ENCODE data around the gene MMEL1. TPM values are rescaled to one million over a fixed set of nuclear protein-coding genes. Genes with fewer than 3 reads are reported as not detected.

MMEL1 gene
- total and polyA plus RNA-seq, 2 experiments from 2014 or later: 0.57 to 0.90 TPM

DNA sequence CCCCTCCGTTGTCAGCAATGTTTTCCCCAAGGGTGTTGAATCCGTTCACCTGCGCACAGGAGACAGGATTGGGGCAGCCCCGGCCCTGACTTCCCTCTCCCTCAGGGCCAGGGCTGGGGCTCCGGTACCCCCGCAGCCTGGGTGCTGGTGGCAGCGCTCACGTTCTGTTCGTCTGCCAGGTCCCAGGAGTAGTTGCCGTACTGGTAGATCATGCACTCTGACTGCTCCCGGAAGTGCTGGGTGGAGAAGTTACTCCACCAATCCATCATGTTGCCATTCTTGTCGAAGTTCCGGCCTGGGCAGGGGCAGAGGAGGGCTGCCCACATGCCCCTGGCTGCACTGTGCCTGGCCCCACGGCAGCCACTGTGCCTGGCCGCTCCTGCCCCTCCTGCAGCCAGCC, 40.1 kb downstream of the MMEL1 start:
- TF ChIP-seq EZH2phosphoT487 (IDR thresholded peaks at IDR 0.05; ENCODE audit: unreplicated experiment) (no peak), ZNF462 (CRISPR knock-in tag; IDR thresholded peaks at IDR 0.05) (no peak), ZNF331 (CRISPR knock-in tag; IDR thresholded peaks at IDR 0.05; ENCODE audit: low read depth) (no peak), EZH2 (IDR thresholded peaks at IDR 0.05; ENCODE audit: low read depth, unreplicated experiment) (no peak), CREB1 (CRISPR knock-in tag; IDR thresholded peaks at IDR 0.05; ENCODE audit: low read depth) (no peak), STAT1 (IDR thresholded peaks at IDR 0.05; ENCODE audit: unreplicated experiment) (no peak), ZNF114 (CRISPR knock-in tag; IDR thresholded peaks at IDR 0.05) (no peak), POLR2AphosphoS5 (IDR thresholded peaks at IDR 0.05; ENCODE audit: low read depth) (no peak), JUNB (IDR thresholded peaks at IDR 0.05; ENCODE audit: unreplicated experiment) (no peak), NANOG (IDR thresholded peaks at IDR 0.05; ENCODE audit: borderline replicate concordance) (no peak), ETS1 (IDR thresholded peaks at IDR 0.05) (no peak), REST (IDR thresholded peaks at IDR 0.05; ENCODE audit: unreplicated experiment) (no peak)
- TF ChIP-seq, protein P1, sequence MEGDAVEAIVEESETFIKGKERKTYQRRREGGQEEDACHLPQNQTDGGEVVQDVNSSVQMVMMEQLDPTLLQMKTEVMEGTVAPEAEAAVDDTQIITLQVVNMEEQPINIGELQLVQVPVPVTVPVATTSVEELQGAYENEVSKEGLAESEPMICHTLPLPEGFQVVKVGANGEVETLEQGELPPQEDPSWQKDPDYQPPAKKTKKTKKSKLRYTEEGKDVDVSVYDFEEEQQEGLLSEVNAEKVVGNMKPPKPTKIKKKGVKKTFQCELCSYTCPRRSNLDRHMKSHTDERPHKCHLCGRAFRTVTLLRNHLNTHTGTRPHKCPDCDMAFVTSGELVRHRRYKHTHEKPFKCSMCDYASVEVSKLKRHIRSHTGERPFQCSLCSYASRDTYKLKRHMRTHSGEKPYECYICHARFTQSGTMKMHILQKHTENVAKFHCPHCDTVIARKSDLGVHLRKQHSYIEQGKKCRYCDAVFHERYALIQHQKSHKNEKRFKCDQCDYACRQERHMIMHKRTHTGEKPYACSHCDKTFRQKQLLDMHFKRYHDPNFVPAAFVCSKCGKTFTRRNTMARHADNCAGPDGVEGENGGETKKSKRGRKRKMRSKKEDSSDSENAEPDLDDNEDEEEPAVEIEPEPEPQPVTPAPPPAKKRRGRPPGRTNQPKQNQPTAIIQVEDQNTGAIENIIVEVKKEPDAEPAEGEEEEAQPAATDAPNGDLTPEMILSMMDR (conservative IDR thresholded peaks at IDR 0.05; ENCODE audit: low read depth in 2 of 2): no peak
- Histone ChIP-seq H2AFZ (no peak overlapping the region), H3K4me1 (ENCODE audit: insufficient read depth) (no peaks in the 10 kb centered on the region), H3K4me2 (no peak overlapping the region), H3K4me3 (no peak overlapping the region), H3K79me2 (replicated peaks; ENCODE audit: insufficient read depth) (no peaks in the 10 kb centered on the region), H3K27ac (ENCODE audit: low read depth) (no peak overlapping the region), H3K27me3 (ENCODE audit: insufficient read depth) (no peaks in the 10 kb centered on the region), H3K36me3 (ENCODE audit: insufficient read depth) (no peaks in the 10 kb centered on the region), H4K20me1 (replicated peaks; ENCODE audit: insufficient read depth) (no peaks in the 10 kb centered on the region), H3K9me2 (ENCODE audit: insufficient read depth) (no peaks in the 10 kb centered on the region), H3F3A (replicated peaks; ENCODE audit: low read depth) (no peaks in the 10 kb centered on the region)
- H3K4me1 Mint-ChIP-seq: no peaks in the 10 kb centered on the region
- H3K36me3 Mint-ChIP-seq (ENCODE audit: low read depth): peaks cover 15% of the 10 kb centered on the region; the same call in 2 of the 3 replicates
- DNase-seq (ENCODE audit: low spot score) (no peak), ATAC-seq (no peak)
- no peak overlapping the region for H3K27ac Mint-ChIP-seq
- peaks cover 1% of the 10 kb centered on the region for H3K27me3 Mint-ChIP-seq (ENCODE audit: insufficient read depth, low read depth, poor library complexity)
- H3K9me3 Mint-ChIP-seq: peaks cover 14% of the 10 kb centered on the region
- H3K4me3 Mint-ChIP-seq: no peak overlapping the region

Measured in GM23338 (cell line).